DND-41 (cell line): ENCODE results near the gene SCRG1.
A peak's percentile ranks its signal among the peaks of the same experiment; 100 is the strongest.

Experiments used
- ATAC-seq: fragments of 200-7000 bp; cut with Tn5 transposase; 3 replicates; pipeline ENCODE4 v1.9.1; 2021; ENCODE audit warnings: low read depth; ENCODE audit not compliant: insufficient read depth
- DNase-seq: peaks from one replicate; pipeline ENCODE4 v3.0.0-alpha.2; 2020
- H2AFZ ChIP-seq: 2 replicates; pipeline ENCODE4 v1.6.0; 2012; ENCODE audit warnings: low read depth, low read length
- H3K27ac ChIP-seq: 2 replicates; pipeline ENCODE4 v1.5.1; 2012; ENCODE audit warnings: low read length, inconsistent platforms
- H3K27me3 ChIP-seq: fragments of 200-600 bp; sonication (generic); 2 replicates; pipeline ENCODE4 v1.6.0; 2012; ENCODE audit warnings: low read length, mild to moderate bottlenecking, inconsistent platforms; ENCODE audit not compliant: insufficient read depth, poor library complexity
- H3K36me3 ChIP-seq: 2 replicates; pipeline ENCODE4 v1.5.1; 2012; ENCODE audit warnings: low read length, inconsistent platforms; ENCODE audit not compliant: insufficient read depth
- H3K4me1 ChIP-seq: 2 replicates; pipeline ENCODE4 v1.5.1; 2012; ENCODE audit warnings: mild to moderate bottlenecking, low read length; ENCODE audit not compliant: insufficient read depth
- H3K4me2 ChIP-seq: 2 replicates; pipeline ENCODE4 v1.6.0; 2012; ENCODE audit warnings: mild to moderate bottlenecking, moderate library complexity, low read length, inconsistent platforms; ENCODE audit not compliant: insufficient read depth
- H3K4me3 ChIP-seq, 2 experiments: fragments of 200-600 bp in 1 of 2; shearing (Covaris generic) in 1 of 2; 2 replicates each; pipeline ENCODE4 v1.5.1; 2012 to 2016; ENCODE audit warnings: inconsistent platforms in 2 of 2, low read length in 2 of 2, mild to moderate bottlenecking in 2 of 2, low read depth in 1 of 2, moderate library complexity in 1 of 2
- H3K79me2 ChIP-seq: 2 replicates; pipeline ENCODE4 v1.6.0; 2012; ENCODE audit warnings: low read length, inconsistent platforms; ENCODE audit not compliant: insufficient read depth
- H3K9ac ChIP-seq: 2 replicates; pipeline ENCODE4 v1.6.0; 2012; ENCODE audit warnings: low read depth, mild to moderate bottlenecking, inconsistent platforms, low read length, moderate library complexity
- H3K9me3 ChIP-seq: 2 replicates; pipeline ENCODE4 v1.5.1; 2012; ENCODE audit warnings: low read length, moderate library complexity, mild to moderate bottlenecking, inconsistent platforms; ENCODE audit not compliant: insufficient read depth, severe bottlenecking
- H4K20me1 ChIP-seq: 2 replicates; pipeline ENCODE4 v1.6.0; 2012; ENCODE audit warnings: low read length; ENCODE audit not compliant: insufficient read depth
- EZH2 ChIP-seq: IDR thresholded peaks from 3 replicates; pipeline ENCODE4 v1.6.1; 2012; ENCODE audit warnings: borderline replicate concordance, low read depth, mild to moderate bottlenecking, moderate library complexity, low read length, inconsistent platforms; ENCODE audit not compliant: severe bottlenecking
- TF ChIP-seq, protein P1 (sequence below): IDR thresholded peaks from 2 replicates; pipeline ENCODE4 v1.5.1; 2012; ENCODE audit warnings: borderline replicate concordance, low read length, moderate library complexity, mild to moderate bottlenecking; ENCODE audit not compliant: poor library complexity, severe bottlenecking; ENCODE audit errors: extremely low read depth

SCRG1 gene

DNA sequence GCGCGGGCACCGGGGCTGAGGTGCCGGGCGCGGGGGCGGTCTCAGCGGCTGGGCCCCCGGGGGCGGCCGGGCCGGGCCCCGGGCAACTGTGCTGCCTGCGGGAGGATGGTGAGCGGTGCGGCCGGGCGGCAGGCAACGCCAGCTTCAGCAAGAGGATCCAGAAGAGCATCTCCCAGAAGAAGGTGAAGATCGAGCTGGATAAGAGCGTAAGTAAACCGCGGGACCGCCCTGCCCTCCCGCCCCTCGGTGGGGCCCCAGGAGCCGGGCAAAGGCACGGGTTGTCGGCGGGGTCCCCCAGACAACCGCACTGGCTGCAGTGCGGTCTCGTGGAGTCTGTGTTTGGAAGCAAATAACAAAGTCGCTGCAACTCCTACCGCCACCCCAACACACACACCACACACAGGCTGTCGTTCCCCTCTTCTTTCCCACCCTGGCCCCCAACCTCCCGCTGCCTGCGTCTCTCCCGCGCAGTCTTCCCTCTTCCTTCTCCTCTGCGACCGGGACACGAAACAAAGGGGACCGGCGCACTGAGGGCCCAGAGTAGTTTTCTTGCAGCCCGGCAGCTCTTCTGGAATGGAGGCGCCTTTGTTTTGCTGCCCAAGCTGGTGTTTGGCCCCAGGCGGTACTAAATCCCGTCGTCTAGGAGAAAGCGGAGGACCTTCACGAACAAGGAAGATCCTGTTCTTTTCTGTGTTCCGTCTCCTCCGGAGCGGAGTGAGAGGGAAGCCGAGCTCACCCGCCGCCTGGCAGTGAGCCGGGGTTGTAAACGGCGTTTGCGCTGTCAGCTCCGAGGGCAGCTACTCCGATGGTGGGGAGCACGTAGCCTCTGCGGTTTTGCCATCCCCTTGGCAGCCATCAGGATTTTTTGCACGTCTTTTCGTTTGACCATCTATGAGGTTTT is 27.4 kb downstream of the SCRG1 start:
- H4K20me1 ChIP-seq: peaks cover 17% of the 10 kb centered on the region; the same call in 1 of the 2 replicates
- ATAC-seq (peak; percentile 43), DNase-seq (peak; percentile 67)
- H2AFZ ChIP-seq: peak overlapping the region; percentile 93
- H3K4me1 ChIP-seq: peaks cover 54% of the 10 kb centered on the region
- peaks cover 86% of the 10 kb centered on the region for H3K79me2 ChIP-seq
- H3K27ac ChIP-seq: peak overlapping the region; percentile 94
- peaks cover 20% of the 10 kb centered on the region for H3K36me3 ChIP-seq
- no peaks in the 10 kb centered on the region for H3K27me3 ChIP-seq
- peak overlapping the region; percentile 75 to 99 for H3K4me3 ChIP-seq
- H3K9me3 ChIP-seq: no peaks in the 10 kb centered on the region
- H3K9ac ChIP-seq: peak overlapping the region; percentile 86
- peak overlapping the region; percentile 69 for H3K4me2 ChIP-seq
- no peak for TF ChIP-seq EZH2
- TF ChIP-seq, protein P1, sequence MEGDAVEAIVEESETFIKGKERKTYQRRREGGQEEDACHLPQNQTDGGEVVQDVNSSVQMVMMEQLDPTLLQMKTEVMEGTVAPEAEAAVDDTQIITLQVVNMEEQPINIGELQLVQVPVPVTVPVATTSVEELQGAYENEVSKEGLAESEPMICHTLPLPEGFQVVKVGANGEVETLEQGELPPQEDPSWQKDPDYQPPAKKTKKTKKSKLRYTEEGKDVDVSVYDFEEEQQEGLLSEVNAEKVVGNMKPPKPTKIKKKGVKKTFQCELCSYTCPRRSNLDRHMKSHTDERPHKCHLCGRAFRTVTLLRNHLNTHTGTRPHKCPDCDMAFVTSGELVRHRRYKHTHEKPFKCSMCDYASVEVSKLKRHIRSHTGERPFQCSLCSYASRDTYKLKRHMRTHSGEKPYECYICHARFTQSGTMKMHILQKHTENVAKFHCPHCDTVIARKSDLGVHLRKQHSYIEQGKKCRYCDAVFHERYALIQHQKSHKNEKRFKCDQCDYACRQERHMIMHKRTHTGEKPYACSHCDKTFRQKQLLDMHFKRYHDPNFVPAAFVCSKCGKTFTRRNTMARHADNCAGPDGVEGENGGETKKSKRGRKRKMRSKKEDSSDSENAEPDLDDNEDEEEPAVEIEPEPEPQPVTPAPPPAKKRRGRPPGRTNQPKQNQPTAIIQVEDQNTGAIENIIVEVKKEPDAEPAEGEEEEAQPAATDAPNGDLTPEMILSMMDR: no peak

DNA sequence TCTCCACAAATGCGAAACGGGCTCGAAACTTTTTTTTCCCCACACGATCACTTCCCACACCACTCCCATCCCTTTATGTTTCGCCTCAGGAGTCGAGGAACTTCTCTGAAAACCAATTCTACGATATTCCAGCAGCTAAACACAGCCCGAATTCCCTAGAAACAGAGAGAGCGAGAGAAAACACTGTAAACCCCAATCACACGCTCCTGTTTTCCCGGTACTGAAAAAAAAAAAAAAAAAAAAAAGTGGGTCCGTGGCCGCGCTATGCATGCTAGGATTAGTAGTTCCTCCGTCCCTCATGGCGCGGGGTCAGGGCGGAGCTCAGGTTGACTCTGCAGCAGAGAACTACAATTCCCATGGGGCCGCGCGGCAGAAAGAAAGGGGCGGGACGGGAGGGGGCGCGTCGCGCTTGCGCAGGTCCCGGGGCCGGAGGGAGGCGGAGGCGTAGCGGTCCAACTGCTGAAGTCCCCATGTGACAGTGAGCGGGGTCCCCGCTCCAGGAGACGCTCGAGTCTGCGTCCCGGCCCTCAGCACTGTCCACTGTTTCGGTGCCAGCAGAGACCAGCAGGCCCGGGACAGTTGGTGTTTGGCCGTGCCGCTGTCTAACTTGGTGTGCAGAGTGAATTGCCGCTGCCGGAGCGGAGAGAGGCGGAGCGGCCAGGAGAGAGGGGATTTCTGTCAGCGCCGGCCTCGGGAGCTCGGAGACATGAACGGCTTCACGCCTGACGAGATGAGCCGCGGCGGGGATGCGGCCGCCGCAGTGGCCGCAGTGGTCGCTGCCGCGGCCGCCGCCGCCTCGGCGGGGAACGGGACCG is 28.2 kb downstream of the SCRG1 start, which contains the start of gene SAP30:
TSS of gene SAP30 (plus strand) at position 478 of the 815 bp plus-strand sequence. CDS start at position 707, 229 bp downstream.
- peaks cover 14% of the 10 kb centered on the region for H3K36me3 ChIP-seq
- TF ChIP-seq, protein P1: no peak
- no peak for TF ChIP-seq EZH2
- H2AFZ ChIP-seq: peak within 1 kb of the TSS; percentile 93
- no peaks in the 10 kb centered on the region for H3K9me3 ChIP-seq
- peaks cover 17% of the 10 kb centered on the region; the same call in 1 of the 2 replicates for H4K20me1 ChIP-seq
- H3K4me1 ChIP-seq: peaks cover 61% of the 10 kb centered on the region
- H3K9ac ChIP-seq: peak within 1 kb of the TSS; percentile 86
- peak within 1 kb of the TSS; percentile 69 for H3K4me2 ChIP-seq
- H3K27me3 ChIP-seq: no peaks in the 10 kb centered on the region
- peak; percentile 80 for ATAC-seq
- peak within 1 kb of the TSS; percentile 95 for H3K27ac ChIP-seq
- DNase-seq: peak; percentile 98
- H3K79me2 ChIP-seq: peaks cover 84% of the 10 kb centered on the region
- peak within 1 kb of the TSS; percentile 75 to 99 for H3K4me3 ChIP-seq

DNA sequence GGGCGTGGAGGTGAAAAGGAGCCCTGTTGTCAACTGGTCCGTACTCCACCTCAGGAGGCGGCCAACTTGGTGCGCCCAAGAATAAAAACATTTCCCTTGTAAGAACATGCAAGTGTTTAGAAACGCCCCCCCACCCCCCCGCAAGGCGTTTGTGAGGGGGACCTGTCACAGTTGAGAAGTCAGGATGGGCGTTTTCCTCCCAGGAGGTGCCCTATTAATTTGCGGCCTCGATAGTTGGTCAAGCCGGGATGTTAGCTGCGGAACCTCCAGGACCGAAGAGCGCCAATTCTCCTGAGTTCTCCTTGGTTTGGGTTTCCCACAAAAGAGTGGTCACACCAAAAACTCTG is 28.8 kb downstream of the SCRG1 start:
- H3K4me2 ChIP-seq: peak overlapping the region; percentile 69
- H3K9me3 ChIP-seq: no peaks in the 10 kb centered on the region
- H3K79me2 ChIP-seq: peaks cover 79% of the 10 kb centered on the region
- TF ChIP-seq EZH2: no peak
- TF ChIP-seq, protein P1: no peak
- H3K4me3 ChIP-seq: peak overlapping the region; percentile 75 to 99; a peak in 3 of 4 replicates
- ATAC-seq (peak; percentile 8), DNase-seq (peak; percentile 75)
- H3K27ac ChIP-seq: peak overlapping the region; percentile 95
- peak overlapping the region; percentile 74 for H2AFZ ChIP-seq
- no peaks in the 10 kb centered on the region for H3K27me3 ChIP-seq
- peaks cover 62% of the 10 kb centered on the region for H3K4me1 ChIP-seq
- peak overlapping the region; percentile 86 for H3K9ac ChIP-seq
- peaks cover 11% of the 10 kb centered on the region for H3K36me3 ChIP-seq
- peaks cover 17% of the 10 kb centered on the region; the same call in 1 of the 2 replicates for H4K20me1 ChIP-seq
